Measurements from ENCODE around the gene PMS1.
"Not testable (repeated sequence)": the region's sequence is repeated elsewhere in the genome, so short reads cannot be mapped to it uniquely, and the experiment has no call there.

The PMS1 gene

DNA sequence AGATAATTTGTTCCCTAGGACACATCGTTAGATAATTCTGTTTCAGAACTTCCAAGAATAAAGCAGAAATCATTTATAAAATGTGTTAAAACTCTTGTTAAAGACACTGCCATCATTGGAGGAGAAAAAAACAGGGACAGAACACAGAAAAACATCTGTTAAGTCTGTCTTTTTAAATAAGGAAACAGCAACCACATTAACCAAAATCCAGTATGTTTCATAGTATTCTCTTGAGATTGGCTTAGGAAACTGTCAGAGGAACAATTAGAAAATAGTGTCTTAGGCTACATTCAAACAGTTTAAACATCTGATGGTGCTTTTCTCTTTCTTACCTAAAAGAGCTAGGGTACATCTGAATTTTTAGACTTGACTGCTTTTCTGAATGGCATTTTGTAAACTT, 81.6 kb downstream of the PMS1 start:
- DNase-seq (ENCODE audit: low read depth in 3 of 3): no peak

DNA sequence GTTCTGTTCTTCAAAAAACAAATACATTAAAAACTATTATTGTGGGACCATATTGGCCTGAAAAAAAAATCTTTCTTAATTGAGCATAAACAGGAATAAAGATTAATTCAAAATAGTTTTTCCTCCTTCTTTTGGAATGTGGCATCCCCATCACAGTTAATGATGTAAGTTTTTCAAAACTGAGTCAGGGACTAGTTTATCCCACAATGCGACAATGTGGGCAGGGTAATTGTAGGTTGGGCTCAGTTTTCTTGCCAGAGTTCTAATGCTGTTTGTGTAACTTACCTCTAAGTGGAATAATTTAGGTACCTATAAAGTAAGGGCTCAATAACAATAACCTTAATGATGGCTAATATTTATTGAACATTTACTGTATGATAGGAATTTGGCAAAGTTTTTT, 82.0 kb downstream of the PMS1 start:
- no peak for DNase-seq (ENCODE audit: low read depth in 3 of 3)

DNA sequence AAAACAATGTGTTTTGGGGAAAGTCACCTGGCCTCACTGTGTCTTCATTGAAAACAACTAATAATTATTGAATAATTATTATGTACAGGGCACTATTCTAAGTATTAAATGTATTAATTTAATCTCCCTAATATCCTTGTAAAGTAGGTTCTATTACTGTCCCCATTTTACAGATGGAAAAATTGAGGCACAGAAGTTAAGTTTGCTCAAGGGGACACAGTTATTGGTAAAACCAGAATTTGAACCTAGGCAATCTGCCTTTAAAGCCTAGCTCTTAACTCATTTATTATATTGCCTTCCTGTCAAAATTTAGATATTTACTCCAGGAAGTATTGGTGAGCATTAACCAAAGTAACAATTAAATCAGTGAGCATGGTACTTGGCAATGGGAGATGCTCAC, 84.6 kb downstream of the PMS1 start:
- DNase-seq (ENCODE audit: low read depth in 3 of 3): no peak

DNA sequence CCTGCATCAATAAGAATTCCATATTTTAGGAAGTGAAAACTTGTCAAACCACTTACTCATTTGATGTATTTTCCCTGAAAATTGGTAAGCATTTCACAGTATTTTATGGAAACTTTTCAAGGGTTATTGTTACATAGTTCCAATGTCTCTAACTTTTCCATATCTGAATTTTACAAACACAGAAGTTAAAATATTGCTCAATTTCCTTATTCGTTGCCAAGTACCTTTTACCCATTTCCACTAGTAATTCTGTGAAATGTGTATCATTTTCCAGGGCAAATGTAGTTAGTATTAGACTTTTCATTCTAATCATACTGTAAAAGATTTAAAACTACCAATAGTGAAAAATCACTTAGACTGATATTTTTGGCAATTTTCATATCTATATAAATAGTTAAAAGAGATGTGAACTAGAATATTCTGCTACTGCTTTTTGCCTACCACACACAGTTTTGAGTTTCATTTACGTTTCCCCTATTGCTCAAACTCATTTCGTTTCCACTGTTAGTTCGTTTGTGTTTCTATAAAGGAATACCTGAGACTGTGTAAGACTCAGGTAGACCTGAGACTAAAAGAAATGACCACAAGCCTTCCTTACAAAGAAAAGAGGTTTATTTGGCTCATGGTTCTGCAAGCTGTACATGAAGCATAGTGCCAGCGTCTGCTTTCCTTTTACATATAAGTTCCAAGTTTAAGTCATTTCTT, 86.3 kb downstream of the PMS1 start:
- no peak for DNase-seq (ENCODE audit: low read depth in 3 of 3)

DNA sequence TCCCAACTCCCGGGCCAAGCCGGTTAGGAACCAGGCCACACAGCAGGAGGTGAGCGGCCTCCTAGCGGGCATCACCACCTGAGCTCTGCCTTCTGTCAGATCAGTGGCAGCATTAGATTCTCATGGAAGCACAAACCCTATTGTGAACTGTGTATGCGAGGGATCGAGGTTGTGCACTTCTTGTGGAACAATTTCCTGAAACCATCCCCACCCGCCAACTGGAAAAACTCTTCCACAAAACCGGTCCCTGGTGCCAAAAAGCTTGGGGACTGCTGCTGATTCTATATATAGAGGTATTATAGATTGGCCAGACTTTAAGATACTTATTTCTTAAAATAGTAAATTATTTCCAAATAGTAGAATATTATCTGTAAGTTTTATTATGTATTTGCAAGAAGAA, 89.4 kb downstream of the PMS1 start:
- no peak for DNase-seq (ENCODE audit: low read depth in 3 of 3)

DNA sequence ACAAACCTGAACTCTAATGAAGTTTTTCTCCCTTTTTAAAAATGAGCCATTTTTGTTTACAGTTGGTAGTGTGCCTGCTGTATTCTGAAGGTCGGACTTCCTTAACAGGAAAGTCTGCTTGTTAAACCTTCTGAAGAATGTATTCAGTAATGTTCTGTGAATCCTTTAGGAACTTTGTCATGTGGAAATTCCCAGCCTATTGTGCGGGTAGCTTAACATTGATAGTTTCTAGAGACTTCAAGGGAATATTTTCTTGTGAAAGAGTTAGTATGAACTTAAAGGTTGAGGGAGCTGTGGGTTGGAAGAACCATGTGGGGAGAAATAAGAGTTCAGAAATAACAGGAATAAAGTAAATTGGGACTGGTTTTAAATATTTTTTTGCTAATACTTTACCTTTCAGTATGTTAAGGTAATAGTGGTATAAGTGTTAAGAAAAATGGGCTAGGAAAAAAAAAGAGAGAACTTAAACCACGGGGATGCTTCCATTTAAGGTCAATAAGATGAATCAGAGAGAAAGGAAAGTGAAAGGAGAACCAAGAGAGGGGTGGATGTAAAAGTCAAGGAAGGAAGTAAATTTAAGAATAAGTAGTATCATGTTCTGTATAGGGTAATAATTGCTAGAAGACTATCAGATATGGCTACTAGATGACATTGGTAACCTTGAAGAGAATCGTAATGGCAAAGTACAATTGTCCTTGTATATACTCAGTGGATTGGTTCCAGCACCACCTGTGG, 90.5 kb downstream of the PMS1 start:
- no peak for DNase-seq (ENCODE audit: low read depth in 3 of 3)

DNA sequence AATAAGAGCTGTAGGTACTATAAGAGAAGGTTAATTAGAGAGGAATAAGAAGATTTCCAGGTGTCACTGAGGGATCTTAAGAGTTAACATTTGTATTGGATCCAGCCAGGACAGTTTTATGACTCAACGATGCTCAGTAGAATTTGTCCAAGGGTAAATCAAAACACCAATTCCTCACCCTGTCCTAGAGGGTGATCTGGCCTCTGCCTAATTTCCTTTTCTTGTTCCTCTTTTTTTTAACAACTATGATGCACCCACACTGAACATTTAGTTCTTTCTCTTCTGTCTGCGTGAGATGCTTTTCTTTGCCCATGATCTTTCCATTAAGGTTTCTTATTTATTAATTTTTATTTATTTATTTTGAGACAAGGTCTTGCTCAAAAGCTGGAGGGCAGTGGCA, 92.0 kb downstream of the PMS1 start:
- no peak for DNase-seq (ENCODE audit: low read depth in 3 of 3)

DNA sequence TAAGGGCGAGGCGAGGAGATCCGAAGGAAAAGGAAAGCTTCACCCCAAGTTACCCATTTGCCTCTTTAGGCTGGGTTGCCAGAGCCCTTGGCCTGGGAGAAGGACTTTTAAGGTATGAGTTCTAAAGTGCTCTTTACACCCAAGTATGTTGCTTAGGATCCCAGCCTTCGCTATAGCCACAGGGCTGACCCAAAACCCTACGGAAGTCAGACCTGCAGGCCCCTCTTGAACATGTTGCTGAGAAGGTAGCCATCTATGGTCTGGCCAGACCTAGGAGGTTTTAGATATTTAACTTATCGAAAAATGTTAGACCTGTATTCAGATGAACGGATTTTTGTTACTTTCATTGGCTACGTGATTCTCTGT, 95.4 kb downstream of the PMS1 start:
- DNase-seq (ENCODE audit: low read depth in 3 of 3): no peak

DNA sequence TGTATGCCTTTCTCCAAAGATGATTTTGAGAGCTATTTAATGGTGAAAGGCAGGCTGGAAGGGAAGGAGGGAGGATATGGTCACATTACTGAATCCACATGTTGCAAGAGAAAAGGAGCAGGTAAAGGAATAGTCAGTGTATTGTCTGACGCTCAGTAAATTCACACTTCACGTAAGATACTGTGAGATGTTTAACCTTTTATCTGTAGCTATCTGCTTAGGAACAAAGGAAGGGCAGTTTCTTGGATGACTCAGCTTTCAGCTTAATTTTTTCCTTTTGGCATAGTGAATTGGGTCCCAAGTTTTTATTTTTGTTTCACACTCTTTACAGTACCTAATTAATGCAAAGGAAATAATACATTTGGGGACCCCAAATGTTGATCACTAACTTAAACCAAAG, 96.2 kb downstream of the PMS1 start:
- no peak for DNase-seq (ENCODE audit: low read depth in 3 of 3)

DNA sequence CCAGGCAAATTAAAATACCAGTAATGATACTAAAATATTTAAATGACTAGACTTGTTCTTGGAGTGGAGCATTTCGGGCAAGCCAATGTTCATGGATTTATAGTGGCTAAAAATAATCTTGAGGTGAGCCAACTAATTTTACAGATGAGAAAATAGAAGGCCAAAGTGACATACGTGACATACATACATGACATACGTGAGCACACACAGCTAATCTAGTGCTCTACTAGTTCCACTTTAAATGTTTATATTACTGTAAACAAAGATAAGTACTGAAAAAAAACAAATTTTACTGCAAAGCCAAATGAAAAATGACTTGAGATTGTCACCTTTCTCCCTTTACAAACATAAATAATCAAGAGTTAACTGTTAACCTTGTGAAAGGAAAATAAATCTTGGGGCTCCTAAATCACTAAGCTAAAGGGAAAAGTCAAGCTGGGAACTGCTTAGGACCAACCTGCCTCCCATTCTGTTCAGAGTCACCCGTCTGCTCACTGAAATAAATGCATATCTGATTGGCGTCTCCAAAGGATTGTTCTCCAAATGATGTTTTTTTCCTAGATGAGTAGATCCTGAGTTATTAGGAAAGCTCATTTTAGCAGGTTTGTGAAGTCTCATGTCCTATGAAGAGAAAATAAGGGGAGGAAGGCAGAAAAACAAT, 96.7 kb downstream of the PMS1 start:
- DNase-seq (ENCODE audit: low read depth in 3 of 3): no peak

DNA sequence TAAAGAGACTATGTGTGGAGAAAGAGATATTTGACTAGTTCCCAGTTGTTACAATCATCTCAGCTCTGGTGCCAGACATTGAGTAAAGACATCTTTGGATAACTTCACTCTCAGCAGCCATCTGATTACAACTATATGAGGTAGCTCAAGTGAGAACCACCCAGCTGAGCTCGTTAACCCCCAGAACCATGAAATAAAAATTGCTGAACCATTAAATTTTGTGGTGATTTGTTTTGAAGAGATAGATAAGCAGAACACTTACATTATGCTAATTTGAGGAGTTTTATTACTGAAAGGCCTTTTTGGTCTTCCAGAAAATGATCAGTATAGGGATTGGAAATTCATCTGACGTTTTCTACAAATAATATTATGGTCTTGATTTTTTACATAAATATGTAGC, 101.1 kb downstream of the PMS1 start:
- DNase-seq (ENCODE audit: low read depth in 3 of 3): no peak

DNA sequence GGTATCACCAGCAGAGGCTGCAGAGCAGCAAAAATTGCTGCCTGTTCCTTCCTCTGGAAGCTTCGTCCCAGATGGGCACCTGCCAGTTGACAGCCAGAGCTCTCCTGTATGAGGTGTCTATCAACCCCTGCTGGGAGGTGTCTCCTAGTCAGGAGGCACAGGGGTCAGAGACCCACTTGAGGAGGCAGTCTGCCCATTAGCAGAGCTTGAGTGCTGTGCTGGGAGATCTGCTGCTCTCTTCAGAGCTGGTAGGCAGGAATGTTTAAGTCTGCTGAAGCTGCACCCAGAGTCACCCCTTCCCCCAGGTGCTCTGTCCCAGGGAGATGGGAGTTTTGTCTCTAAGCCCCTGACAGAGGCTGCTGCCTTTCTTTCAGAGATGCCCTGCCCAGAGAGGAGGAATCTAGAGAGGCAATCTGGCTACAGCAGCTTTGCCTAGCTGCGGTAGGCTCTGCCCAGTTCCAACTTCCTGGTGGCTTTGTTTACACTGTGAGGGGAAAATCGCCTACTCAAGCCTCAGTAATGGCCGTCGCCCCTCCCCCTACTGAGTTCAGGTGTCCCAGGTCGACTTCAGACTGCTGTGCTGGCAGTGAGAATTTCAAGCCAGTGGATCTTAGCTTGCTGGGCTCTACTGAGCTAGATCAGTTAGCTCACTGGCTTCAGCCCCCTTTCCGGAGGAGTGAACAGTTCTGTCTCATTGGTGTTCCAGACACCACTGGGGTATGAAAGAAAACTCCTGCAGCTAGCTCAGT, 108.5 kb downstream of the PMS1 start:
- not testable (repeated sequence) for DNase-seq (ENCODE audit: low read depth in 3 of 3)

DNA sequence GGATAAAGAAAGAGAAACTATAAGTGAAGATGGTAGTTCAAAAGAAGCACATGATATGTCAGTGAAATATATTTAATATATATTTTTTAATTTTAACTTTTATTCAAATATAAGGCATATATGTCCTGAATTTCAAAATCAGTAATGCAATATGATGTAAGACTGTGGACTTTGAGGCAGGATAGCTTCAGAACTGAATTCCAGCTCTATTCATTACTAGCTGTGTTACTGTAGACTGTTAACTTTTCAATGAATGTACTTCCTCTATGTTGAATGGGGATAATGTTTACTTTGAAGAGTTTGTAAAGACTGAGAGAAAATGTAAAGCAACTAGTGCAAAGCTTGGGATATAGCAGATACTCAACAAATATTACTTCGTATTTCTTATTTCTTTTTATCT, 112.6 kb downstream of the PMS1 start:
- no peak for DNase-seq (ENCODE audit: low read depth in 3 of 3)

DNA sequence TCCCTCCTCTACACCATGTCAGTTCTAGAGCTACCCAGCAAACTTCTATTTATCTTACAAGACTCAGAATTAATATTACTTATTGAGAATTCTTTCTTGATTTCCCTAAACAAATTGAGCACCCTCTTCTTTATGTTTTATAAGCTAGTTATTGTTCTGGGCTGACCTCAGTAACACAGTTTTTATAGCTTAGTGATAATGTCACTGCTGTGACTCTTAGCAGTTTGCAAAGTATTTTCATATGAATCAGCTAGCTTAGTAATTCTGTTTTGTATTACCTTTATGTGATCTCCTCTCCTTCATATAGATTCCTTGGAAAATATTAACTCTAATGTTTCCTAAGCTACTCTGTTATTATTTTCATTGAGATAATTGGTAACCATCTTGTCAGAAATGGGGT, 114.9 kb downstream of the PMS1 start:
- no peak for DNase-seq (ENCODE audit: low read depth in 3 of 3)

DNA sequence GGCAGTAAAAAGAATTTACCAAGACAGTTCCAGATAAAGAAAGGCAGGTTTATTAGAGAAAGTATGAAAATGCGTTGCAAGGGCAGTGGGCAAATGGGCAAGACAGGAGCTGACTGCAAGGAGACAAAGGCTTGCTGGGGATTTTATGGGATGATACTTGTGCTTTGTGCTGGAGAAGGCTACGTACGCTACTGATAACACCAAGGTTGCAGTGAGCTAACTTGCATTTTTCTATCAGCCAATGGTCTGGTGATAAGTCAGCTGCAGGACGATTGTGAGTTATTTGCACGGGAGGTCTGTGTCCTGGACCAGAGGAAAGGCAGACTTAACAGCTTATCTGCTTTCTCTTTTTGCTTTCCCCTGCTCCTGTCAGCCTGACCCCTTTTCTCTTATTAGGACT, 116.5 kb downstream of the PMS1 start:
- DNase-seq (ENCODE audit: low read depth in 3 of 3): no peak

DNA sequence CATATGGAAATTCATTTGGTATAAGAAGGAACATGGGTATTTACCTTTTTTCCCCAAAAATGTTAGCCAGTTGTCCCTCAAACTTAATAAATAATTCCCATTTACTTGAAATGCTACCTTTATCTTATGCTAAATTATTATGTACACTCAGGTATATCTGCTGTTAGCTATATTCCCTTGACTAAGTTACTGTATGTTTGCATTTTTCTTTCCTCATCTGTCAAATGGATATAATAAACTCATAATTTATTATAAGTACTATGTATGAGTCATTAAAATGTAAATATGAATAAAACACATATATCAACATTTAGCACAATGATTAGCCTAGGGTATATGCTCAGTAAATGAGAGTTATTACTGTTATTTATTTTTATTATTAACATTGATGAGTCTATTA, 117.4 kb downstream of the PMS1 start:
- DNase-seq (ENCODE audit: low read depth in 3 of 3): no peak

DNA sequence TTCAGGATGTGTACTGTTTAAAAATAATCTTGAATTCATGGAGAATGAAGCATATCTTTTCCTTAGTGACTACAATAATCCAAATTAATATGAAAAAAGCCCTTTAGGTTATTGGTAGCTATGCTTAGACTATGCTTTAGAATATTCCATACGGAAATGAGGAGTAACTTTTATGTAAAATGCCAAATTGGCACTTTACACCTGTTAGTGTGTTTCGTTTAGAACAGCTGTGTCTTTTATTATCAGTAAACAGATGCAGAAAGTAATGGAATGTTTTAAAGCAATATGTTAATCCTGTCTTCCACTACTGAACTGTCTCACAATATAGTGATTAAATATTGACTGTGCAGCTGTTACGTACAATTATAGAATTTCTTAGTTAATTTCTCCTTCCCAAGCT, 129.6 kb downstream of the PMS1 start:
- no peak for DNase-seq (ENCODE audit: low read depth in 3 of 3)

DNA sequence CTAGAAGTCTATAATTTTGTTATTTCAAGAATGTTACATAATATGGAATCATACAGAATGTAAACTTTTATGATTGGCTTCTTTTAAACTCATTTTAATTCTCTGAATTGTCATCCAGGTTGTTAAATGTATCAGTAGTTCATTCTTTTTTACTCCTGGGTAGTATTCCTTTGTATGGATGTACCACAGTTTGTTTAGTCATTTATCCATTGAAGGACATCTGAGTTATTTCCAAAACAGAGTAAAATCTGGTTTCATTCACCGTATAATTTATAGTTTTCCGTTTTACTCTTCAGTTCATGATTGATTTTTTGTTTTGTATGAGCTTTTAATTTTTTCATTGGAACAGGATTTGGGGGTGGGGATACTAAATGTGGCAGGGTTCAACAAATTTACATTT, 132.4 kb downstream of the PMS1 start:
- DNase-seq (ENCODE audit: low read depth in 3 of 3): no peak
